ENCODE data around the gene GNAZ. TPM values are rescaled to one million over a fixed set of nuclear protein-coding genes. Genes with fewer than 3 reads are reported as not detected.

The GNAZ gene
- total RNA-seq, 1 experiment from 2014 or later = 1.2 TPM

- no peak overlapping the region for H2AFZ ChIP-seq
- no peaks in the 10 kb centered on the region for H3K36me3 ChIP-seq (ENCODE audit: low read depth)
- peaks cover 42% of the 10 kb centered on the region for H3K27me3 ChIP-seq (ENCODE audit: insufficient read depth, low read depth)
- no peaks in the 10 kb centered on the region for H3K79me2 ChIP-seq (ENCODE audit: low read depth)
- no peak overlapping the region for H3K27ac ChIP-seq
- no peak overlapping the region for H3K4me3 ChIP-seq
- intact Hi-C loops (cut with micrococcal nuclease; ENCODE audit: unreplicated experiment) = no loop called here
- TF ChIP-seq CTCF (conservative IDR thresholded peaks at IDR 0.05) = no peak
- no peaks in the 10 kb centered on the region for H3K9me2 ChIP-seq (ENCODE audit: insufficient read depth)
- H3K4me1 ChIP-seq (replicated peaks; ENCODE audit: insufficient read depth) = no peaks in the 10 kb centered on the region
- H3K9me3 ChIP-seq (ENCODE audit: insufficient read depth, low read depth) = no peaks in the 10 kb centered on the region
- no TSS peak for BruUV-seq (replicated peaks)
- H3F3A ChIP-seq (ENCODE audit: insufficient read depth, low read depth) = no peaks in the 10 kb centered on the region
- no peak for DNase-seq
- ChIA-PET POLR2A (ENCODE audit: unreplicated experiment) (no interaction called here), CTCF (no interaction called here)
- no peaks in the 10 kb centered on the region for H4K20me1 ChIP-seq (ENCODE audit: insufficient read depth)
- H3K4me2 ChIP-seq = no peak overlapping the region
Observed at GRCh38 chr22:23053051-23053707, 17.1 kb upstream of the GNAZ start.

- POLR2A ChIA-PET (ENCODE audit: unreplicated experiment) = no interaction called here
- Histone ChIP-seq H3K4me2 (no peak overlapping the region), H3F3A (ENCODE audit: insufficient read depth, low read depth) (no peaks in the 10 kb centered on the region), H3K4me1 (replicated peaks; ENCODE audit: insufficient read depth) (no peaks in the 10 kb centered on the region), H3K9me2 (ENCODE audit: insufficient read depth) (no peaks in the 10 kb centered on the region), H3K27me3 (ENCODE audit: insufficient read depth, low read depth) (peaks cover 40% of the 10 kb centered on the region), H3K36me3 (ENCODE audit: low read depth) (no peaks in the 10 kb centered on the region), H3K4me3 (no peak overlapping the region), H3K27ac (no peak overlapping the region), H3K79me2 (ENCODE audit: low read depth) (no peaks in the 10 kb centered on the region), H3K9me3 (ENCODE audit: insufficient read depth, low read depth) (no peaks in the 10 kb centered on the region), H2AFZ (no peak overlapping the region), H4K20me1 (ENCODE audit: insufficient read depth) (no peaks in the 10 kb centered on the region)
- BruUV-seq (replicated peaks) = no TSS peak
- TF ChIP-seq CTCF (conservative IDR thresholded peaks at IDR 0.05) = no peak
- TF ChIP-seq EZH2 (IDR thresholded peaks at IDR 0.05; ENCODE audit: low read depth) = no peak
- no peak for DNase-seq
- CTCF ChIA-PET = no interaction called here
- intact Hi-C loops (cut with micrococcal nuclease; ENCODE audit: unreplicated experiment) = no loop called here
Observed at GRCh38 chr22:23053912-23054530, 16.3 kb upstream of the GNAZ start.

GRCh38 chr22:23054531-23055257, 15.6 kb upstream of the GNAZ start:
- Histone ChIP-seq H3F3A (ENCODE audit: insufficient read depth, low read depth) (no peaks in the 10 kb centered on the region), H3K4me2 (no peak overlapping the region), H2AFZ (no peak overlapping the region), H3K27me3 (ENCODE audit: insufficient read depth, low read depth) (peaks cover 41% of the 10 kb centered on the region), H4K20me1 (ENCODE audit: insufficient read depth) (no peaks in the 10 kb centered on the region), H3K9me3 (ENCODE audit: insufficient read depth, low read depth) (no peaks in the 10 kb centered on the region), H3K36me3 (ENCODE audit: low read depth) (no peaks in the 10 kb centered on the region), H3K9me2 (ENCODE audit: insufficient read depth) (no peaks in the 10 kb centered on the region), H3K79me2 (ENCODE audit: low read depth) (no peaks in the 10 kb centered on the region), H3K4me3 (no peak overlapping the region), H3K4me1 (replicated peaks; ENCODE audit: insufficient read depth) (no peaks in the 10 kb centered on the region), H3K27ac (no peak overlapping the region)
- DNase-seq = no peak
- POLR2A ChIA-PET (ENCODE audit: unreplicated experiment) = no interaction called here
- TF ChIP-seq EZH2 (IDR thresholded peaks at IDR 0.05; ENCODE audit: low read depth) (no peak), CTCF (conservative IDR thresholded peaks at IDR 0.05) (no peak)
- no TSS peak for BruUV-seq (replicated peaks)
- CTCF ChIA-PET = no interaction called here
- intact Hi-C loops (cut with micrococcal nuclease; ENCODE audit: unreplicated experiment) = no loop called here
